GM12865 (cell line): ENCODE data around the gene PPP5C.
A peak's percentile ranks its signal among the peaks of the same experiment; 100 is the strongest.

Experiments
- DNase-seq: peaks from one replicate; pipeline ENCODE4 v3.0.0; 2010; ENCODE audit warnings: low read depth
- H3K4me3 ChIP-seq: 2 replicates; pipeline ENCODE4 v1.5.1; 2011; ENCODE audit warnings: mild to moderate bottlenecking, low read depth, low read length, control low read depth
- TF ChIP-seq, protein P1 (sequence below): IDR thresholded peaks from 2 replicates; pipeline ENCODE4 v1.5.1; 2011; ENCODE audit warnings: low read length, control low read depth, low read depth, inconsistent platforms; ENCODE audit not compliant: insufficient read depth; ENCODE audit errors: missing control alignments

PPP5C gene

DNA sequence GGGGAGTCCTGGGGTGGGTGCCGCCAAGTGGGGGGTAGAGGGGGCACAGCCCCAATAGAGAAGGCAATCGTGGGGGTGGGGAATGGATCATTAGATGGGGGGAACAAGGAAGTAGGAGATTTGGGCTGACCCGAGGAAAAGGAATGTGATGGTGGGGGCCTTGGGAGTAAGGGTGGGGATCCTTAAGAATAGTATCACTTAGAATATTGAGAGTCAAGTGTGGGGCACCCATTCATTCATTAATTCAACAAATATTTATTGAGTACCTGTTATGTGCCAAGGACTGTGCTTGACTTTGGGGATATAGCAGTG is 641 bp downstream of the PPP5C start:
- DNase-seq, result no peak
- TF ChIP-seq, protein P1, sequence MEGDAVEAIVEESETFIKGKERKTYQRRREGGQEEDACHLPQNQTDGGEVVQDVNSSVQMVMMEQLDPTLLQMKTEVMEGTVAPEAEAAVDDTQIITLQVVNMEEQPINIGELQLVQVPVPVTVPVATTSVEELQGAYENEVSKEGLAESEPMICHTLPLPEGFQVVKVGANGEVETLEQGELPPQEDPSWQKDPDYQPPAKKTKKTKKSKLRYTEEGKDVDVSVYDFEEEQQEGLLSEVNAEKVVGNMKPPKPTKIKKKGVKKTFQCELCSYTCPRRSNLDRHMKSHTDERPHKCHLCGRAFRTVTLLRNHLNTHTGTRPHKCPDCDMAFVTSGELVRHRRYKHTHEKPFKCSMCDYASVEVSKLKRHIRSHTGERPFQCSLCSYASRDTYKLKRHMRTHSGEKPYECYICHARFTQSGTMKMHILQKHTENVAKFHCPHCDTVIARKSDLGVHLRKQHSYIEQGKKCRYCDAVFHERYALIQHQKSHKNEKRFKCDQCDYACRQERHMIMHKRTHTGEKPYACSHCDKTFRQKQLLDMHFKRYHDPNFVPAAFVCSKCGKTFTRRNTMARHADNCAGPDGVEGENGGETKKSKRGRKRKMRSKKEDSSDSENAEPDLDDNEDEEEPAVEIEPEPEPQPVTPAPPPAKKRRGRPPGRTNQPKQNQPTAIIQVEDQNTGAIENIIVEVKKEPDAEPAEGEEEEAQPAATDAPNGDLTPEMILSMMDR, result no peak
- peak overlapping the region; percentile 90 for H3K4me3 ChIP-seq

DNA sequence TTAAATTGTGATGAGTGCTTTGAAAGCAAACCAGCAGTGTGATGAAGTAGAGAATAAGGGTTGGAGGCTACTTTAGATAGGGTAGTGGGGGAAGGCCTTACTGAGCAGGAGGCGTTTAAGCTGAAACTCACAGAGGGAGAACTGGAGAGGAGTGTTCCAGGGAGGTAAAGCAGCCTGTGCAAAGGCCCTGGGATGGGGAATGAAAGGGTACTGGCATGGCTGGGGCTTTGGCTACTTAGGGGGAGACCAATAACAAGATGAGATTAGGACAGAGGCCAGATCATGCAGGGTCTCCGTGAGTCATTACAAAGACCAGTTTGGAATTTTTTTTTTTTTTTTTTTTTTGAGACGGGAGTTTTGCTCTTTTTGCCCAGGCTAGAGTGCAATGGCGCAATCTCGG is 1.1 kb downstream of the PPP5C start:
- TF ChIP-seq, protein P1, result no peak
- DNase-seq, result no peak
- H3K4me3 ChIP-seq, result peak overlapping the region; percentile 90

DNA sequence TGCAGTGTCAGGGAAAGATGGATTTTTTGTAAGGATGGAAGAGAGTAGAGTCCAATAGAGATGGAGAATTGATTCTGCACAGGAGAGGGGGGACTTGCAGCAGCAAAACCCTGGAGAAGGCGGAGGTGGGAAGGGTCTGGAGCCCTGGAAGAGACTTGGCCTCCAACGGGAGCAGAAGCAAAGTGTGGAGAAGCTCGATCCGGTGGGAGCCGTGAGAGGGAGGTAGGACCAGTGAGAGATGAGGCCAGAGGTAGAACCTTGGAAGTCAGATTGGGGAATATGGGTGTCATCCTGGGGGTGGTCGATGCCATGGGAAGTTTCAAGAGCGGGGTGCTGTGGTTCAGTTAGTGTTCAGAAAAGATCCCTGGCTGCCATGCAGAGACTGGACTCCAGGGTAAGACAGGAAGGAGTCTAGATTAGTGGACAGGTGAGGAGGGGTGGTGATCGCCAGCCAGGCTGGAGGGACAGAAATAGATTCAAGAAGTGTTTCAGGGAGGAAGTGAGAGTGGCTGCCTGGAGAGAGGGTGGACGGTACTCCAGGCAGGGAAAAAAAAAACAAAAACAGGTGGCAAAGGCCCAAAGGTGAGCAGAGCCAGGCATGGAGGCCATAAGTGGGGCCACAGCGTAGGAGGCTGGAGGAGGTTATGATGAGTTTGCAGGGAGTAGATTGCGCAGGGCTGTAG is 2.6 kb downstream of the PPP5C start:
- H3K4me3 ChIP-seq, result peak overlapping the region; percentile 68
- peak; percentile 57 for DNase-seq
- TF ChIP-seq, protein P1, result no peak

DNA sequence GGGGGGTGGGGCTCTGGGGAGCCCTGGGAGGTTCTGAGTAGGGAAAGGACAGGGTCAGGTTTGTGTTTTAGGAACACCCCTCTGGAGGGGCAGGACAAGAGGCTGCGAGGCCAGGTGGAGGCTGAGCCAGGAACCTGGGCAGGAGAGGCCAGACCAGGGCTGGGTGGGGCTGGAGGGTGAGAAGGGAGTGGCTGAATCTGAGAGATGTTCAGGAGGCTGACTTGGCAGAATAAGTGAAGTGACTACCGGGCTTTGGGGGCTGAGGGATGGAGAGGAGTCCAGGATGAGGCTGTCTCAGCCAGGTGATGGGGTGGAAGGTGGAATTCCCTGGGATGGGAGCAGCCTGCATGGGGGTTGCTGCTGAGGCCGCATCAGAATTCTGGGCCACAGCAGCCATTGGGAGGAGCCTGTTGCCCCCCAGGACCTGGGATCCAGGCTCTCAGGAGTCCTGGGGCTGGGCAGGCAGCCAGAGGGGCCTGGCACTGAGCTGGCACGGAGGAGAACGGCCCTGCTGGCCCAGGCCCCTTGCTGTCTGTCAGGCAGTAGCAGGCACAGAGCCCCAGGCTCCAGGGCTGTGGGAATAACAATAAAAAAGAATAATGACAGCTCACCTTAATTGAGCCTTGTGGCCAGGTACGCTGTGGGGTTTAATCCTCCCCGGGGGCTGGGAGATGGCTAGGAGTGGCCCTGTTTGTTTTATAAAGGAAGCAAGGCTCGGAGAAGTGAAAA is 3.3 kb downstream of the PPP5C start:
- peak overlapping the region; percentile 68 for H3K4me3 ChIP-seq
- TF ChIP-seq, protein P1, result no peak
- DNase-seq, result peak; percentile 61

DNA sequence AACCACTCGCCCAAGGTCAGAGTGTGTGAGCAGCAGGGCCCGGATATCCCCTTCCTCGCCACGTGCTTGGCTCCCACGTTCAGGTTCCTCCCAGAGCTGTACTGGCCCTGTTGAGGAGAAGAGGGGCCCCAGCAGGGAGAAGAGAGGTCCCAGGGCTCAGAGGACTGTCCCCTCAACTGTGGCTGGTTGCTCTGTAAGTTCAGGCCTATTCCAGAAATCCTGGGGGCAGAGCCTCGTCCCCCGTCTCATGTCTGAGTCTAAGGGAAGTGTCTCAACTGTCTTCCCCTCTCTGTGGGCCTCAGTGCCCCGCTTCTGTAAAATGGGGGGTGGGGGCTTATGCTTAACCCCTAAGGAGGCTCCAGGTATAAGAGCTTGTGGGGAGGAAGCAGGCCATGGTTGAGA is 3.9 kb downstream of the PPP5C start:
- TF ChIP-seq, protein P1, result no peak
- H3K4me3 ChIP-seq, result peak overlapping the region; percentile 68
- DNase-seq, result peak; percentile 78

DNA sequence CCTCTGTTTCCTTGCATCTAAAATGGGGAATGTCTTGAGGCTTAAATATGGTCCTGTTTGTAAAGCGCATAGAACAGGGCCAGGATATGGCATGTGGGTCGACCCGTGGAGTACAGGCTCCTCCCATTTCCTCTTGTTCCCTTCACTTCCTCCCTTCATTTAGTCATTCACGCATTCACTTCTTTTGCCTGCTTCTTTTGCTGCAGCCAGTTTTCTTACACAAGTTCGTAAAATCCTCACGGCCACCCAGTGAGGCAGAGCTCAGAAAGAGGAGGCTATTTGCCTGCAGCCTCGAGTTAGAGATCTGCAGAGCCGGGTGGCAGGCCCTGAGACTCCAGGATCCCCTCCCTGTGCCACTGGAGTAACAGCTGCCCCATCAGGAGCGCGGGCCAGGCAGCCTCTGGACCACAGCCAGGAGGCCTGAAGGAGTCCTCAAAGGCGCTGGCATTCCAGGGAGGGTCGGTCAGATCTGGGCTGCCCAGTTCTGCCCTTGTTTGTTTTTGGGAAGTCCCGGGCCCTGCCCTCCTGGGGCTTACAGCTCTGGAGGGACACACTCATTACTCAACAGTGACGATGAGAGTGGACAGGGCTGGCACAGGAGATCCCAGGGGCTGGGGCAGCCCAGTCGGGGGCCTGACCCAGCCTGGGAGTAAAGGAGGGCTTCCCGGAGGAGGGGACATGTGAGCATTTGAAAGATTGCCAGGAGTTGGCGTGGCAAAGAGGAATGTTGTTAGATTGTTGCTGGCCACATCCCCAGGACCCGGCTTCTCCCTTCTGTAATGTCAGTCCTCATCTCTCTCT is 4.6 kb downstream of the PPP5C start:
- peak overlapping the region; percentile 68 for H3K4me3 ChIP-seq
- TF ChIP-seq, protein P1, result no peak
- DNase-seq, result peak; percentile 72
